ENCODE results near the gene OPCML. TPM values are rescaled to one million over a fixed set of nuclear protein-coding genes. Genes with fewer than 3 reads are reported as not detected.

OPCML gene
- total RNA-seq, 2 experiments from 2014 or later: not detected

GRCh38 chr11:132999516-132999915 lies 532.8 kb downstream of the OPCML start:
- Mint-ChIP-seq H3K9me3 (peaks cover 2% of the 10 kb centered on the region), H3K4me1 (no peaks in the 10 kb centered on the region), H3K4me3 (no peak overlapping the region), H3K36me3 (ENCODE audit: low read depth) (no peaks in the 10 kb centered on the region), H3K27ac (no peak overlapping the region), H3K27me3 (peaks cover 1% of the 10 kb centered on the region)
- POLR2A ChIA-PET: no interaction called here
- CTCF ChIA-PET: no interaction called here
- DNase-seq: no peak

GRCh38 chr11:132999031-132999430 lies 533.3 kb downstream of the OPCML start:
- Mint-ChIP-seq H3K4me1 (no peaks in the 10 kb centered on the region), H3K36me3 (ENCODE audit: low read depth) (no peaks in the 10 kb centered on the region), H3K9me3 (peaks cover 2% of the 10 kb centered on the region), H3K27ac (no peak overlapping the region), H3K4me3 (no peak overlapping the region), H3K27me3 (peaks cover 2% of the 10 kb centered on the region)
- ChIA-PET CTCF (no interaction called here), POLR2A (no interaction called here)
- DNase-seq: no peak

GRCh38 chr11:132997396-132997795 lies 534.9 kb downstream of the OPCML start:
- H3K36me3 Mint-ChIP-seq (ENCODE audit: low read depth): no peaks in the 10 kb centered on the region
- POLR2A ChIA-PET: no interaction called here
- H3K4me3 Mint-ChIP-seq: no peak overlapping the region
- H3K9me3 Mint-ChIP-seq: peaks cover 2% of the 10 kb centered on the region
- CTCF ChIA-PET: no interaction called here
- no peaks in the 10 kb centered on the region for H3K4me1 Mint-ChIP-seq
- H3K27me3 Mint-ChIP-seq: peaks cover 2% of the 10 kb centered on the region
- no peak overlapping the region for H3K27ac Mint-ChIP-seq
- DNase-seq: no peak

- CTCF ChIA-PET: no interaction called here
- Mint-ChIP-seq H3K4me3 (no peak overlapping the region), H3K36me3 (ENCODE audit: low read depth) (no peaks in the 10 kb centered on the region), H3K27me3 (peaks cover 2% of the 10 kb centered on the region), H3K9me3 (peaks cover 2% of the 10 kb centered on the region), H3K4me1 (no peaks in the 10 kb centered on the region), H3K27ac (no peak overlapping the region)
- no peak for DNase-seq
- POLR2A ChIA-PET: no interaction called here
Measured at GRCh38 chr11:132994966-132995365, 537.3 kb downstream of the OPCML start.

GRCh38 chr11:132993991-132994502 lies 538.3 kb downstream of the OPCML start:
- no peaks in the 10 kb centered on the region for H3K4me1 Mint-ChIP-seq
- H3K27ac Mint-ChIP-seq: no peak overlapping the region
- CTCF ChIA-PET: no interaction called here
- no peaks in the 10 kb centered on the region for H3K36me3 Mint-ChIP-seq (ENCODE audit: low read depth)
- H3K9me3 Mint-ChIP-seq: peaks cover 2% of the 10 kb centered on the region
- peaks cover 2% of the 10 kb centered on the region for H3K27me3 Mint-ChIP-seq
- no peak for DNase-seq
- no peak overlapping the region for H3K4me3 Mint-ChIP-seq
- POLR2A ChIA-PET: no interaction called here

- Mint-ChIP-seq H3K4me3 (no peak overlapping the region), H3K27ac (no peak overlapping the region), H3K4me1 (no peaks in the 10 kb centered on the region), H3K27me3 (peaks cover 2% of the 10 kb centered on the region), H3K36me3 (ENCODE audit: low read depth) (no peaks in the 10 kb centered on the region), H3K9me3 (peaks cover 2% of the 10 kb centered on the region)
- ChIA-PET POLR2A (no interaction called here), CTCF (no interaction called here)
- DNase-seq: no peak
Measured at GRCh38 chr11:132992838-132993631, 539.3 kb downstream of the OPCML start.

GRCh38 chr11:132988411-132988810 lies 543.9 kb downstream of the OPCML start:
- Mint-ChIP-seq H3K27ac (no peak overlapping the region), H3K4me3 (no peak overlapping the region), H3K36me3 (ENCODE audit: low read depth) (no peaks in the 10 kb centered on the region), H3K27me3 (no peaks in the 10 kb centered on the region), H3K9me3 (no peaks in the 10 kb centered on the region), H3K4me1 (no peaks in the 10 kb centered on the region)
- no peak for DNase-seq
- ChIA-PET CTCF (no interaction called here), POLR2A (no interaction called here)

- Mint-ChIP-seq H3K4me3 (no peak overlapping the region), H3K36me3 (ENCODE audit: low read depth) (no peaks in the 10 kb centered on the region), H3K27ac (no peak overlapping the region), H3K9me3 (no peaks in the 10 kb centered on the region), H3K27me3 (no peaks in the 10 kb centered on the region), H3K4me1 (no peaks in the 10 kb centered on the region)
- CTCF ChIA-PET: no interaction called here
- POLR2A ChIA-PET: no interaction called here
- no peak for DNase-seq
Measured at GRCh38 chr11:132987936-132988335, 544.4 kb downstream of the OPCML start.

GRCh38 chr11:132983641-132983978 lies 548.7 kb downstream of the OPCML start:
- H3K36me3 Mint-ChIP-seq (ENCODE audit: low read depth): no peaks in the 10 kb centered on the region
- CTCF ChIA-PET: no interaction called here
- POLR2A ChIA-PET: no interaction called here
- H3K4me3 Mint-ChIP-seq: no peak overlapping the region
- H3K27me3 Mint-ChIP-seq: no peaks in the 10 kb centered on the region
- H3K9me3 Mint-ChIP-seq: no peaks in the 10 kb centered on the region
- no peak for DNase-seq
- H3K27ac Mint-ChIP-seq: no peak overlapping the region
- no peaks in the 10 kb centered on the region for H3K4me1 Mint-ChIP-seq

- CTCF ChIA-PET: interaction anchor here (0.6 kb wide), 1 partner anchor 75 kb away, joined by 3 read pairs; no protein-coding TSS in a partner anchor
- Mint-ChIP-seq H3K27ac (no peak overlapping the region), H3K4me1 (no peaks in the 10 kb centered on the region), H3K4me3 (no peak overlapping the region), H3K9me3 (no peaks in the 10 kb centered on the region), H3K27me3 (no peaks in the 10 kb centered on the region), H3K36me3 (ENCODE audit: low read depth) (no peaks in the 10 kb centered on the region)
- no peak for DNase-seq
- POLR2A ChIA-PET: no interaction called here
Measured at GRCh38 chr11:132982772-132983640, 549.3 kb downstream of the OPCML start.

- no peak overlapping the region for H3K27ac Mint-ChIP-seq
- H3K36me3 Mint-ChIP-seq (ENCODE audit: low read depth): no peaks in the 10 kb centered on the region
- POLR2A ChIA-PET: no interaction called here
- H3K9me3 Mint-ChIP-seq: no peaks in the 10 kb centered on the region
- no peaks in the 10 kb centered on the region for H3K27me3 Mint-ChIP-seq
- no peak for DNase-seq
- no peak overlapping the region for H3K4me3 Mint-ChIP-seq
- H3K4me1 Mint-ChIP-seq: no peaks in the 10 kb centered on the region
- CTCF ChIA-PET: no interaction called here
Measured at GRCh38 chr11:132981131-132981956, 551.0 kb downstream of the OPCML start.

- POLR2A ChIA-PET: no interaction called here
- H3K27ac Mint-ChIP-seq: no peak overlapping the region
- H3K4me1 Mint-ChIP-seq: no peaks in the 10 kb centered on the region
- no peaks in the 10 kb centered on the region for H3K36me3 Mint-ChIP-seq (ENCODE audit: low read depth)
- no peaks in the 10 kb centered on the region for H3K27me3 Mint-ChIP-seq
- H3K9me3 Mint-ChIP-seq: no peaks in the 10 kb centered on the region
- no peak for DNase-seq
- no peak overlapping the region for H3K4me3 Mint-ChIP-seq
- CTCF ChIA-PET: no interaction called here
Measured at GRCh38 chr11:132980670-132981069, 551.6 kb downstream of the OPCML start.

GRCh38 chr11:132977746-132978145 lies 554.6 kb downstream of the OPCML start:
- Mint-ChIP-seq H3K4me1 (no peaks in the 10 kb centered on the region), H3K27ac (no peak overlapping the region), H3K9me3 (no peaks in the 10 kb centered on the region), H3K4me3 (no peak overlapping the region), H3K36me3 (ENCODE audit: low read depth) (no peaks in the 10 kb centered on the region), H3K27me3 (no peaks in the 10 kb centered on the region)
- ChIA-PET POLR2A (no interaction called here), CTCF (no interaction called here)
- no peak for DNase-seq

All from activated CD4-positive, alpha-beta memory T cell treated with anti-CD3 and anti-CD28 coated beads, Interleukin-2, amount 10 ng/mL, durations not matched to agents 7 days and 5 days (primary cell).